CD4-positive, alpha-beta T cell (primary cell): ENCODE measurements around the gene HACD4. TPM values are rescaled to one million over a fixed set of nuclear protein-coding genes. Genes with fewer than 3 reads are reported as not detected.

Source experiments
- ATAC-seq: fragments of 200-7000 bp; cut with Tn5 transposase; one replicate; pipeline ENCODE4 v1.10.0; 2022; ENCODE audit warnings: mild to moderate bottlenecking; ENCODE audit not compliant: poor library complexity
- CTCF ChIA-PET: fragments of 350-600 bp; sonication (Branson Sonifier 250); formaldehyde crosslinking; loops from one replicate; lab custom pipeline; 2021; ENCODE audit warnings: antibody characterized with exemption, inconsistent platforms; lab: Charles Lee
- POLR2A ChIA-PET: fragments of 350-600 bp; sonication (Branson Sonifier 250); formaldehyde crosslinking; loops from one replicate; lab custom pipeline; 2021; ENCODE audit warnings: antibody characterized with exemption, inconsistent platforms; lab: Charles Lee
- DNase-seq, 14 experiments: peaks; one replicate each; pipeline ENCODE4 v3.0.0-alpha.2; 2013 to 2020; ENCODE audit warnings: mixed read lengths in 2 of 14
- H3K27ac ChIP-seq, 2 donors: one replicate each; pipeline versions ENCODE4 v1.5.1 to v1.7.0; 2013; ENCODE audit warnings: low read length in 2 of 2, low read depth in 1 of 2, mild to moderate bottlenecking in 1 of 2
- H3K27me3 ChIP-seq, 2 experiments: 1 replicate in 1 of 2; 2 replicates in 1 of 2; pipeline versions ENCODE4 v1.6.1 to v1.7.0; 2013; ENCODE audit warnings: low read length in 2 of 2, control low read depth in 1 of 2, mild to moderate bottlenecking in 1 of 2, moderate library complexity in 1 of 2; ENCODE audit not compliant: insufficient read depth in 2 of 2, control insufficient read depth in 1 of 2
- H3K36me3 ChIP-seq: one replicate; pipeline ENCODE4 v1.6.1; 2013; ENCODE audit warnings: low read length, control low read depth; ENCODE audit not compliant: insufficient read depth
- H3K4me1 ChIP-seq: one replicate; pipeline ENCODE4 v1.6.1; 2013; ENCODE audit warnings: low read length, control low read depth; ENCODE audit not compliant: insufficient read depth
- H3K4me3 ChIP-seq: one replicate; pipeline ENCODE4 v1.5.1; 2013; ENCODE audit warnings: mild to moderate bottlenecking, low read length, moderate library complexity
- H3K9me3 ChIP-seq, 2 experiments: 1 replicate in 1 of 2; 2 replicates in 1 of 2; pipeline versions ENCODE4 v1.6.1 to v1.7.0; 2013; ENCODE audit warnings: low read length in 2 of 2, mild to moderate bottlenecking in 2 of 2, control low read depth in 1 of 2, moderate library complexity in 1 of 2; ENCODE audit not compliant: control insufficient read depth in 1 of 2, insufficient read depth in 1 of 2
- H3K27ac Mint-ChIP-seq: one replicate; pipeline ENCODE4 v1.8.0; 2020; ENCODE audit warnings: mixed read lengths
- H3K27me3 Mint-ChIP-seq: one replicate; pipeline ENCODE4 v1.8.0; 2021; ENCODE audit warnings: mixed read lengths
- H3K36me3 Mint-ChIP-seq: one replicate; pipeline ENCODE4 v1.8.0; 2021; ENCODE audit warnings: low read depth, mixed read lengths
- H3K4me1 Mint-ChIP-seq: one replicate; pipeline ENCODE4 v1.8.0; 2021; ENCODE audit warnings: low read depth, mixed read lengths
- H3K4me3 Mint-ChIP-seq: one replicate; pipeline ENCODE4 v1.8.0; 2020; ENCODE audit warnings: mild to moderate bottlenecking, mixed read lengths
- H3K9me3 Mint-ChIP-seq: one replicate; pipeline ENCODE4 v1.8.0; 2020; ENCODE audit warnings: mixed read lengths
- CTCF ChIP-seq: fragments of 200-600 bp; IDR thresholded peaks from one replicate; pipeline ENCODE4 v1.8.0; 2022; ENCODE audit warnings: antibody characterized with exemption, mild to moderate bottlenecking
- intact Hi-C, 2 experiments: fragments of 100-400 bp; cut with DNase I in 1 of 2; cut with micrococcal nuclease in 1 of 2; formaldehyde crosslinking; loops; one replicate each; pipeline versions ENCODE4 v1.15.1 to v1.9.0; 2023 to 2025; cut with DNase I, micrococcal nuclease
- total RNA-seq, 174 experiments: library from RNA in 2 of 174; stranded (reverse) in 2 of 174; gene quantifications; one replicate each; pipeline ENCODE4 v1.2.3 and lab custom pipeline; 2021 to 2026

The HACD4 gene
- total RNA-seq, 2 experiments from 2014 or later: 5.9 to 6.5 TPM

GRCh38 chr9:21053851-21054250 lies 22.4 kb upstream of the HACD4 start:
- ChIA-PET POLR2A (no interaction called here), CTCF (no interaction called here)
- no peaks in the 10 kb centered on the region for H3K9me3 ChIP-seq
- no peaks in the 10 kb centered on the region for H3K36me3 ChIP-seq
- H3K4me3 ChIP-seq: no peak overlapping the region
- no peaks in the 10 kb centered on the region for H3K36me3 Mint-ChIP-seq
- no peaks in the 10 kb centered on the region for H3K4me1 ChIP-seq
- H3K9me3 Mint-ChIP-seq: no peaks in the 10 kb centered on the region
- DNase-seq (no peak), ATAC-seq (no peak)
- TF ChIP-seq CTCF: no peak
- H3K27me3 ChIP-seq: no peaks in the 10 kb centered on the region
- no peak overlapping the region for H3K27ac ChIP-seq
- H3K27ac Mint-ChIP-seq: no peak overlapping the region
- H3K4me1 Mint-ChIP-seq: no peaks in the 10 kb centered on the region
- no peaks in the 10 kb centered on the region for H3K27me3 Mint-ChIP-seq
- H3K4me3 Mint-ChIP-seq: no peak overlapping the region
- intact Hi-C loops: no loop called here

DNA sequence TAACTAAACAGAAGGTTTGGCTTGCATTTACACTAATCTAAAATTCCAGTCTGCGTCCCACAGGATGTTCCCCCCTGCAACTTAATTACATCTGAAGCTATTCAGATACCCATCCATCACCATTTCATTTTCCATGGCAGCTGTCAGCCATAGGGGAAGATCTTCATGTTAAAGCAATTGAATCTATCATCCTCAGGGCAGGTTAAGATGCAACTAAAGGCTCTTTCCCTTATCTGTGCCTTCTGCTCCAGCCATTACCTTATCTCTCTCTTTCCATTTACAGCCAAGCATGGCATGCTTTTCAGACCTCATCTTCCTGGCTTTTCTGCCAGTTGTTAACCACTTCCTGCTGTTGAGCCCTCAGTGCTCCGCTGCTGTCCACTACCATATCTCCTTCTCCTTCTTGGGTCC lies 15.8 kb upstream of the HACD4 start:
- ATAC-seq: no peak
- Mint-ChIP-seq H3K27me3 (no peaks in the 10 kb centered on the region), H3K4me1 (no peaks in the 10 kb centered on the region), H3K36me3 (no peaks in the 10 kb centered on the region), H3K4me3 (no peak overlapping the region), H3K27ac (no peak overlapping the region), H3K9me3 (no peaks in the 10 kb centered on the region)
- TF ChIP-seq CTCF: no peak
- Histone ChIP-seq H3K27me3 (no peaks in the 10 kb centered on the region), H3K9me3 (no peaks in the 10 kb centered on the region), H3K36me3 (no peaks in the 10 kb centered on the region), H3K4me1 (no peaks in the 10 kb centered on the region), H3K4me3 (no peak overlapping the region), H3K27ac (no peak overlapping the region)
- CTCF ChIA-PET: no interaction called here
- DNase-seq: no peak
- intact Hi-C loops: no loop called here
- POLR2A ChIA-PET: no interaction called here

- ATAC-seq (no peak), DNase-seq (no peak)
- Histone ChIP-seq H3K27me3 (no peaks in the 10 kb centered on the region), H3K4me1 (peaks cover 5% of the 10 kb centered on the region), H3K9me3 (no peaks in the 10 kb centered on the region), H3K27ac (no peak overlapping the region), H3K36me3 (no peaks in the 10 kb centered on the region), H3K4me3 (no peak overlapping the region)
- peaks cover 8% of the 10 kb centered on the region for H3K4me1 Mint-ChIP-seq
- CTCF ChIA-PET: no interaction called here
- no peak for TF ChIP-seq CTCF
- no peaks in the 10 kb centered on the region for H3K9me3 Mint-ChIP-seq
- H3K4me3 Mint-ChIP-seq: no peak overlapping the region
- POLR2A ChIA-PET: no interaction called here
- H3K27ac Mint-ChIP-seq: no peak overlapping the region
- H3K27me3 Mint-ChIP-seq: no peaks in the 10 kb centered on the region
- H3K36me3 Mint-ChIP-seq: no peaks in the 10 kb centered on the region
- intact Hi-C loops: no loop called here
Observed at GRCh38 chr9:21043841-21044240, 12.4 kb upstream of the HACD4 start.
